HCT116 (cell line): ENCODE measurements around the gene CALCOCO2. TPM values are rescaled to one million over a fixed set of nuclear protein-coding genes. Genes with fewer than 3 reads are reported as not detected.
A peak's percentile ranks its signal among the peaks of the same experiment; 100 is the strongest.
"Not testable (repeated sequence)": the region's sequence is repeated elsewhere in the genome, so short reads cannot be mapped to it uniquely, and the experiment has no call there.

Experiments
- ATAC-seq: fragments of 200-7000 bp; cut with Tn5 transposase; 2 replicates; pipeline ENCODE4 v1.9.1; 2020; ENCODE audit warnings: mild to moderate bottlenecking, moderate library complexity
- BruUV-seq: library from RNA; stranded (reverse); fragments of 400-500 nt; replicated peaks from 2 replicates; lab custom pipeline; 2021; lab: Mats Ljungman, UMichigan
- CTCF ChIA-PET: fragments of 300-600 bp; sonication (Branson Sonifier 250); formaldehyde crosslinking; loops from one replicate; lab custom pipeline; 2021; ENCODE audit warnings: antibody characterized with exemption; lab: Charles Lee
- POLR2A ChIA-PET: fragments of 300-600, 350-600 bp; sonication (Branson Sonifier 250); formaldehyde crosslinking; loops from one replicate; lab custom pipeline; 2021; ENCODE audit warnings: antibody characterized with exemption; lab: Charles Lee
- RAD21 ChIA-PET, 2 experiments: fragments of 300-600 bp; sonication (Branson Sonifier 250); formaldehyde crosslinking; loops; one replicate each; lab custom pipeline; 2023; ENCODE audit warnings: low total read pairs in 2 of 2; ENCODE audit not compliant: uncharacterized antibody in 2 of 2, unreplicated experiment in 2 of 2, low non-redundant PET in 1 of 2; lab: Charles Lee
- DNase-seq: peaks from one replicate; pipeline ENCODE4 v3.0.0-alpha.2; 2010; ENCODE audit warnings: low read depth, low spot score
- H2AFZ ChIP-seq: fragments of 200-600 bp; shearing (Covaris generic), sonication (generic); 2 replicates; pipeline ENCODE4 v1.6.1; 2017; ENCODE audit warnings: low read depth, mixed run types, mixed read lengths, antibody characterized with exemption, low read length; ENCODE audit not compliant: poor library complexity, severe bottlenecking
- H3K27ac ChIP-seq: 2 replicates; pipeline ENCODE4 v1.5.1; 2012; ENCODE audit warnings: low read depth, low read length
- H3K27me3 ChIP-seq: fragments of 200-600 bp; sonication (generic); 2 replicates; pipeline ENCODE4 v1.6.1; 2016; ENCODE audit warnings: mixed run types, low read length, mixed read lengths; ENCODE audit not compliant: insufficient read depth
- H3K36me3 ChIP-seq, 2 experiments: fragments of 200-500 bp in 1 of 2; fragments of 200-600 bp in 1 of 2; sonication (Bioruptor generic) in 1 of 2; sonication (generic) in 1 of 2; 2 replicates each; pipeline versions ENCODE4 v1.5.1 to v1.6.1; 2014 to 2016; ENCODE audit warnings: low read length in 2 of 2, inconsistent platforms in 1 of 2, mixed read lengths in 1 of 2, mixed run types in 1 of 2; ENCODE audit not compliant: insufficient read depth in 2 of 2, control insufficient read depth in 1 of 2
- H3K4me1 ChIP-seq, 2 experiments: fragments of 200-600 bp in 1 of 2; sonication (generic) in 1 of 2; 2 replicates each; pipeline versions ENCODE4 v1.5.1 to v1.6.1; 2012 to 2017; ENCODE audit warnings: low read length in 2 of 2, inconsistent platforms in 1 of 2, mild to moderate bottlenecking in 1 of 2, mixed read lengths in 1 of 2, mixed run types in 1 of 2, moderate library complexity in 1 of 2; ENCODE audit not compliant: insufficient read depth in 2 of 2, control insufficient read depth in 1 of 2
- H3K4me2 ChIP-seq: fragments of 200-600 bp; sonication (generic); 2 replicates; pipeline ENCODE4 v1.6.1; 2017; ENCODE audit warnings: mixed run types, low read length, mixed read lengths
- H3K4me3 ChIP-seq, 2 experiments: fragments of 200-600 bp in 1 of 2; sonication (generic) in 1 of 2; replicated peaks in 1 of 2; 2 replicates each; pipeline ENCODE4 v1.5.1; 2011 to 2016; ENCODE audit warnings: low read length in 2 of 2, control low read depth in 1 of 2, low read depth in 1 of 2, mild to moderate bottlenecking in 1 of 2, mixed read lengths in 1 of 2, mixed run types in 1 of 2
- H3K79me2 ChIP-seq: fragments of 200-600 bp; sonication (generic); 2 replicates; pipeline ENCODE4 v1.6.1; 2017; ENCODE audit warnings: mild to moderate bottlenecking, mixed run types, low read length, moderate library complexity, mixed read lengths; ENCODE audit not compliant: insufficient read depth
- H3K9ac ChIP-seq: fragments of 200-600 bp; sonication (generic); 2 replicates; pipeline ENCODE4 v1.6.1; 2016; ENCODE audit warnings: low read length, mixed read lengths
- H3K9me2 ChIP-seq: fragments of 200-600 bp; sonication (generic), shearing (Covaris generic); 2 replicates; pipeline ENCODE4 v1.6.1; 2017; ENCODE audit warnings: mixed run types, mild to moderate bottlenecking, moderate library complexity; ENCODE audit not compliant: insufficient read depth
- H3K9me3 ChIP-seq, 2 experiments: fragments of 200-500 bp in 1 of 2; fragments of 200-600 bp in 1 of 2; sonication (Bioruptor generic) in 1 of 2; sonication (generic) in 1 of 2; 2 replicates each; pipeline ENCODE4 v1.6.1; 2014 to 2017; ENCODE audit warnings: low read length in 2 of 2, mixed read lengths in 2 of 2, inconsistent platforms in 1 of 2, low read depth in 1 of 2, mild to moderate bottlenecking in 1 of 2, mixed run types in 1 of 2, moderate library complexity in 1 of 2; ENCODE audit not compliant: control insufficient read depth in 1 of 2, insufficient read depth in 1 of 2
- H4K20me1 ChIP-seq: fragments of 200-600 bp; sonication (generic), shearing (Covaris generic); 2 replicates; pipeline ENCODE4 v1.6.1; 2017; ENCODE audit warnings: mixed run types, mild to moderate bottlenecking, moderate library complexity; ENCODE audit not compliant: insufficient read depth
- ATF3 ChIP-seq: IDR thresholded peaks from 2 replicates; pipeline ENCODE4 v1.6.1; 2012
- CBX3 ChIP-seq: IDR thresholded peaks from 2 replicates; pipeline ENCODE4 v1.6.1; 2012; ENCODE audit warnings: low read depth
- JUND ChIP-seq: IDR thresholded peaks from 2 replicates; pipeline ENCODE4 v1.6.1; 2012
- intact Hi-C: fragments of 100-400 bp; cut with micrococcal nuclease; formaldehyde crosslinking; loops from 2 replicates; pipeline ENCODE4 v1.10.0; 2022
- total RNA-seq: library from RNA; stranded (reverse); gene quantifications from one replicate; pipeline ENCODE4 v1.2.1, GENCODE V29; 2021; ENCODE audit not compliant: unreplicated experiment
- TF ChIP-seq, protein P1 (sequence below): IDR thresholded peaks from 2 replicates; pipeline ENCODE4 v1.6.1; 2012
- TF ChIP-seq, protein P2 (sequence below): IDR thresholded peaks from 2 replicates; pipeline ENCODE4 v1.6.1; 2011; ENCODE audit warnings: mild to moderate bottlenecking, low read length, moderate library complexity; ENCODE audit not compliant: insufficient replicate concordance; ENCODE audit errors: extremely low read depth

Gene CALCOCO2
- total RNA-seq, 1 experiment from 2014 or later, result 151 TPM

GRCh38 chr17:48795444-48796162 lies 35.2 kb upstream of the CALCOCO2 start:
- ChIA-PET CTCF (interaction anchor here (0.8 to 1.2 kb wide), 2 partner anchors 10 to 18 kb away, joined by 3 to 4 read pairs; no protein-coding TSS in a partner anchor), RAD21 (no interaction called here), POLR2A (no interaction called here)
- no TSS peak for BruUV-seq
- DNase-seq (peak; percentile 36), ATAC-seq (peak; percentile 44)
- no peaks in the 10 kb centered on the region for H3K9me2 ChIP-seq
- no peak overlapping the region; the same call in 1 of the 2 replicates for H3K9ac ChIP-seq
- no peaks in the 10 kb centered on the region for H3K9me3 ChIP-seq
- TF ChIP-seq, protein P1, sequence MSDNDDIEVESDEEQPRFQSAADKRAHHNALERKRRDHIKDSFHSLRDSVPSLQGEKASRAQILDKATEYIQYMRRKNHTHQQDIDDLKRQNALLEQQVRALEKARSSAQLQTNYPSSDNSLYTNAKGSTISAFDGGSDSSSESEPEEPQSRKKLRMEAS, result peak; percentile 94
- TF ChIP-seq CBX3, result peak; percentile 63; the same call in 1 of the 2 replicates
- no peak for TF ChIP-seq JUND
- TF ChIP-seq, protein P2, sequence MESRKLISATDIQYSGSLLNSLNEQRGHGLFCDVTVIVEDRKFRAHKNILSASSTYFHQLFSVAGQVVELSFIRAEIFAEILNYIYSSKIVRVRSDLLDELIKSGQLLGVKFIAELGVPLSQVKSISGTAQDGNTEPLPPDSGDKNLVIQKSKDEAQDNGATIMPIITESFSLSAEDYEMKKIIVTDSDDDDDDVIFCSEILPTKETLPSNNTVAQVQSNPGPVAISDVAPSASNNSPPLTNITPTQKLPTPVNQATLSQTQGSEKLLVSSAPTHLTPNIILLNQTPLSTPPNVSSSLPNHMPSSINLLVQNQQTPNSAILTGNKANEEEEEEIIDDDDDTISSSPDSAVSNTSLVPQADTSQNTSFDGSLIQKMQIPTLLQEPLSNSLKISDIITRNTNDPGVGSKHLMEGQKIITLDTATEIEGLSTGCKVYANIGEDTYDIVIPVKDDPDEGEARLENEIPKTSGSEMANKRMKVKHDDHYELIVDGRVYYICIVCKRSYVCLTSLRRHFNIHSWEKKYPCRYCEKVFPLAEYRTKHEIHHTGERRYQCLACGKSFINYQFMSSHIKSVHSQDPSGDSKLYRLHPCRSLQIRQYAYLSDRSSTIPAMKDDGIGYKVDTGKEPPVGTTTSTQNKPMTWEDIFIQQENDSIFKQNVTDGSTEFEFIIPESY, result no peak
- no peak for TF ChIP-seq ATF3
- H3K4me1 ChIP-seq, result peaks cover 16 to 35% of the 10 kb centered on the region in 2 experiments
- peak overlapping the region; percentile 50 for H3K4me2 ChIP-seq
- intact Hi-C loops, result loop anchor here (10.0 kb wide), 2 partner anchors 641 to 771 kb away; no protein-coding TSS in a partner anchor
- H4K20me1 ChIP-seq, result no peaks in the 10 kb centered on the region
- H3K36me3 ChIP-seq, result no peaks in the 10 kb centered on the region
- H3K4me3 ChIP-seq, result peak overlapping the region in 1 of 2 experiments; percentile 5; a peak in 1 of 4 replicates
- peak overlapping the region; percentile 82 for H2AFZ ChIP-seq
- no peak overlapping the region; the same call in 1 of the 2 replicates for H3K27ac ChIP-seq
- no peaks in the 10 kb centered on the region for H3K27me3 ChIP-seq
- H3K79me2 ChIP-seq, result no peaks in the 10 kb centered on the region

DNA sequence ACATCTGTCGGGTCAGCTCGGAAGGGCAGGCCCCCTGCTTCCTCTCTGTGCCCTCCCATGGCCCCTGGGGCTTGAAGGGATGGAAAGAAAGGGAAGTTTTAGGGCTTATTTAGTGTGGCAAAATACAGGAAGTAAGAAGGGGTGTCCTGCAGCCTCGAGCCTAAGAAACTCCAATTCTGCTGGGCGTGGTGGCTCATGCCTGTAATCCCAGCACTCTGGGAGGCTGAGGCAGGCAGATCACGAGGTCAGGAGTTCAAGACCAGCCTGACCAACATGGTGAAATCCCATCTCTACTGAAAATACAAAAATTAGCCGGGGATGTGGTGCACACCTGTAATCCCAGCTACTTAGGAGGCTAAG lies 34.7 kb upstream of the CALCOCO2 start:
- CTCF ChIA-PET, H3K27ac ChIP-seq: not testable (repeated sequence)
- intact Hi-C loops, result loop anchor here (10.0 kb wide), 2 partner anchors 641 to 771 kb away; no protein-coding TSS in a partner anchor

More for the DNA sequence above, 34.7 kb upstream of the CALCOCO2 start:
- POLR2A ChIA-PET, RAD21 ChIA-PET, H3K4me3 ChIP-seq, DNase-seq, H3K36me3 ChIP-seq, H3K9me2 ChIP-seq, H3K27me3 ChIP-seq, BruUV-seq, H3K9ac ChIP-seq, ATAC-seq, H3K79me2 ChIP-seq, H4K20me1 ChIP-seq, H3K9me3 ChIP-seq: not testable (repeated sequence)
- peak overlapping the region; percentile 50 for H3K4me2 ChIP-seq
- peak overlapping the region; percentile 82 for H2AFZ ChIP-seq
- peaks cover 16 to 30% of the 10 kb centered on the region in 2 experiments for H3K4me1 ChIP-seq
